ENCODE measurements around the gene RFX1.

The RFX1 gene

GRCh38 chr19:13955662-13956364 is 50.3 kb downstream of the RFX1 start:
- no peak overlapping the region for H3K27ac ChIP-seq
- TF ChIP-seq ZFX (IDR thresholded peaks at IDR 0.05) = no peak
- no peak for TF ChIP-seq CTCF (conservative IDR thresholded peaks at IDR 0.05)

GRCh38 chr19:13954185-13954584 is 51.9 kb downstream of the RFX1 start:
- H3K27ac ChIP-seq = no peak overlapping the region
- TF ChIP-seq ZFX (IDR thresholded peaks at IDR 0.05) = no peak
- TF ChIP-seq CTCF (conservative IDR thresholded peaks at IDR 0.05) = no peak

GRCh38 chr19:13952931-13953531 is 53.1 kb downstream of the RFX1 start:
- H3K27ac ChIP-seq = peak overlapping the region; percentile 69
- TF ChIP-seq CTCF (conservative IDR thresholded peaks at IDR 0.05) (no peak), ZFX (IDR thresholded peaks at IDR 0.05) (no peak)

GRCh38 chr19:13952154-13952930 is 53.8 kb downstream of the RFX1 start, which contains the start of gene DCAF15:
Gene DCAF15, plus strand, starts transcription at chr19:13952509. Its CDS starts 4 bp downstream, at chr19:13952513.
- H3K27ac ChIP-seq = peak within 1 kb of the TSS; percentile 69
- no peak for TF ChIP-seq CTCF (conservative IDR thresholded peaks at IDR 0.05)
- no peak for TF ChIP-seq ZFX (IDR thresholded peaks at IDR 0.05)

GRCh38 chr19:13951799-13952153 is 54.3 kb downstream of the RFX1 start:
- no peak for TF ChIP-seq CTCF (conservative IDR thresholded peaks at IDR 0.05)
- no peak for TF ChIP-seq ZFX (IDR thresholded peaks at IDR 0.05)
- no peak overlapping the region; the same call in 1 of the 2 replicates for H3K27ac ChIP-seq

GRCh38 chr19:13951043-13951442 is 55.1 kb downstream of the RFX1 start:
- H3K27ac ChIP-seq = no peak overlapping the region
- TF ChIP-seq CTCF (conservative IDR thresholded peaks at IDR 0.05) (no peak), ZFX (IDR thresholded peaks at IDR 0.05) (no peak)

GRCh38 chr19:13946414-13946813 is 59.7 kb downstream of the RFX1 start:
- no peak for TF ChIP-seq ZFX (IDR thresholded peaks at IDR 0.05)
- no peak for TF ChIP-seq CTCF (conservative IDR thresholded peaks at IDR 0.05)
- H3K27ac ChIP-seq = no peak overlapping the region
